Measurements from ENCODE around the gene KCNC3.

DNA sequence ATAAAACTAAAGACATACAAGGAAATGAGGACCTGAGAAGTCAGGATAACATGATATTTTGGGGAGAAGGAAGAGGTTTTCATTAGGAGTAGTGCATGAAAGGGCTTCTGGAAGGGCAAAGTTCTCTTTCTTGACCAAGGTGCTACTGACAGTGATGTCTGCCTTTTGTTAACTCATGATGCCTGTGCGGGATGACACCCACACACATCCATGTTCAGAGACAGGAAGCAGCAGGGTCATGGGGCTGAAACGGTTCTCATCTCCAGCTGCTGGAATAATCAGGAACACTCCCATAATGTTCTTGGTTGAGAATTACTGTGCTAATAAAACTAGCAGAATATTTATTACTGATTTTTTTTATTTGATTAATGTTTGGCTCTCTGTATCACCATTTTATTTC, 29.1 kb downstream of the KCNC3 start:
- TF ChIP-seq CTCF (conservative IDR thresholded peaks at IDR 0.05; ENCODE audit: low read length) (no peak), EZH2phosphoT487 (IDR thresholded peaks at IDR 0.05; ENCODE audit: borderline replicate concordance, low read depth, low read length) (no peak)
